ENCODE measurements around the gene JARID2. TPM values are rescaled to one million over a fixed set of nuclear protein-coding genes. Genes with fewer than 3 reads are reported as not detected.

JARID2 gene
- total and polyA plus RNA-seq, 10 of the 15 experiments (the other 5 are each of a cell fraction or from before 2014, with no cell fraction given) = 4.2 to 21.6 (median 11.7) TPM

DNA sequence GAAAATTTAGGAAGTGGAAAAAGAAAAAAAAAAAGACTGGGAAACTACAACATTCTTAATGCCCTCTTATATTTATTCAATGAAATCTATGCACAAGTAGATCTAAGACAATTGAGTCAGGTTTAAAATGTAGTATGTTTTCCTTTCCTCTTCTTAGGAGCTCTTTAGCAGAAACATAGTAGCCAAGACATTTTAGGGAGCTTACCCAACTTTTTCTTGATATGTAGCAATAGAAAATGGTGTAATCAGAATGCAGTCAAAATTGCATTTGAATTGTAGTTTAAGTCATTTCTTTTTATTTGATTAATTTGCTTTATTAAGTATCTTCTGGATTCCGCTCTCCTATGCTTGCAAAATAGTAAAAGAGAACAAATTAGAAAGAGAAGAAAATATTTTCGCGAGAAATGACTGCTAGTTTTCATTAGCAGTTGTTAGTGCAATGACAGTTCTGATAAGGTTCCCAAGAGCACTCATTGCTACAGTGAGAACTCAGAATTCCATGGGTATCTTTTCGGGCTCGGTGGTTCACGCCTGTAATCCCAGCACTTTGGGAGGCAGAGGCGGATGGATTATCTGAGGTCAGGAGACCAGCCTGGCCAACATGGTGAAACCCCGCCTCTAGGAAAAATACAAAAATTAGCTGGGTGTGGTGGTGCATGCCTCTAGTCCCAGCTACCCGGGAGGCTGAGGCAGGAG is 52.2 kb downstream of the JARID2 start (continued):
- TF ChIP-seq ZNF274 (IDR thresholded peaks at IDR 0.05; ENCODE audit: insufficient read depth, insufficient read length) = no peak
- TF ChIP-seq, protein P1, sequence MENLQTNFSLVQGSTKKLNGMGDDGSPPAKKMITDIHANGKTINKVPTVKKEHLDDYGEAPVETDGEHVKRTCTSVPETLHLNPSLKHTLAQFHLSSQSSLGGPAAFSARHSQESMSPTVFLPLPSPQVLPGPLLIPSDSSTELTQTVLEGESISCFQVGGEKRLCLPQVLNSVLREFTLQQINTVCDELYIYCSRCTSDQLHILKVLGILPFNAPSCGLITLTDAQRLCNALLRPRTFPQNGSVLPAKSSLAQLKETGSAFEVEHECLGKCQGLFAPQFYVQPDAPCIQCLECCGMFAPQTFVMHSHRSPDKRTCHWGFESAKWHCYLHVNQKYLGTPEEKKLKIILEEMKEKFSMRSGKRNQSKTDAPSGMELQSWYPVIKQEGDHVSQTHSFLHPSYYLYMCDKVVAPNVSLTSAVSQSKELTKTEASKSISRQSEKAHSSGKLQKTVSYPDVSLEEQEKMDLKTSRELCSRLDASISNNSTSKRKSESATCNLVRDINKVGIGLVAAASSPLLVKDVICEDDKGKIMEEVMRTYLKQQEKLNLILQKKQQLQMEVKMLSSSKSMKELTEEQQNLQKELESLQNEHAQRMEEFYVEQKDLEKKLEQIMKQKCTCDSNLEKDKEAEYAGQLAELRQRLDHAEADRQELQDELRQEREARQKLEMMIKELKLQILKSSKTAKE (IDR thresholded peaks at IDR 0.05; ENCODE audit: low read depth, poor library complexity, severe bottlenecking) = no peak
- no peak for TF ChIP-seq EP300 (IDR thresholded peaks at IDR 0.05; ENCODE audit: borderline replicate concordance in 1 of 2, control insufficient read depth in 1 of 2, low read depth in 2 of 2, low read length in 2 of 2)
- no peak for TF ChIP-seq E2F4 (IDR thresholded peaks at IDR 0.05; ENCODE audit: low read depth, low read length)
- TF ChIP-seq LARP7 (IDR thresholded peaks at IDR 0.05) = no peak
- no peak for TF ChIP-seq RELA (IDR thresholded peaks at IDR 0.05; ENCODE audit: borderline replicate concordance, partially characterized antibody)
